Central memory CD8-positive, alpha-beta T cell (primary cell): ENCODE data around the gene LIFR.
A peak's percentile ranks its signal among the peaks of the same experiment; 100 is the strongest.

Experiments
- ATAC-seq: fragments of 150-1000 bp; cut with Tn5 transposase; replicated peaks from 2 replicates; pipeline ENCODE4 v1.10.0; 2022; ENCODE audit warnings: mild to moderate bottlenecking, moderate FRiP score, moderate number of reproducible peaks; ENCODE audit not compliant: poor library complexity, severe bottlenecking; ENCODE audit errors: extremely low read depth
- DNase-seq, 2 donors: peaks; one replicate each; pipeline ENCODE4 v3.0.0; 2021; ENCODE audit warnings: low spot score in 2 of 2
- H3K27ac Mint-ChIP-seq: one replicate; pipeline ENCODE4 v1.8.0; 2022; ENCODE audit warnings: low read depth, mild to moderate bottlenecking, moderate library complexity, mixed read lengths
- H3K27me3 Mint-ChIP-seq: one replicate; pipeline ENCODE4 v1.8.0; 2022; ENCODE audit warnings: mixed read lengths
- H3K36me3 Mint-ChIP-seq: one replicate; pipeline ENCODE4 v1.8.0; 2022; ENCODE audit warnings: mild to moderate bottlenecking, moderate library complexity, mixed read lengths; ENCODE audit not compliant: insufficient read depth
- H3K4me1 Mint-ChIP-seq: one replicate; pipeline ENCODE4 v1.8.0; 2022; ENCODE audit warnings: mixed read lengths
- H3K4me3 Mint-ChIP-seq: one replicate; pipeline ENCODE4 v1.8.0; 2022; ENCODE audit warnings: mild to moderate bottlenecking, moderate library complexity, mixed read lengths
- H3K9me3 Mint-ChIP-seq: one replicate; pipeline ENCODE4 v1.8.0; 2022; ENCODE audit warnings: mixed read lengths

The LIFR gene

DNA sequence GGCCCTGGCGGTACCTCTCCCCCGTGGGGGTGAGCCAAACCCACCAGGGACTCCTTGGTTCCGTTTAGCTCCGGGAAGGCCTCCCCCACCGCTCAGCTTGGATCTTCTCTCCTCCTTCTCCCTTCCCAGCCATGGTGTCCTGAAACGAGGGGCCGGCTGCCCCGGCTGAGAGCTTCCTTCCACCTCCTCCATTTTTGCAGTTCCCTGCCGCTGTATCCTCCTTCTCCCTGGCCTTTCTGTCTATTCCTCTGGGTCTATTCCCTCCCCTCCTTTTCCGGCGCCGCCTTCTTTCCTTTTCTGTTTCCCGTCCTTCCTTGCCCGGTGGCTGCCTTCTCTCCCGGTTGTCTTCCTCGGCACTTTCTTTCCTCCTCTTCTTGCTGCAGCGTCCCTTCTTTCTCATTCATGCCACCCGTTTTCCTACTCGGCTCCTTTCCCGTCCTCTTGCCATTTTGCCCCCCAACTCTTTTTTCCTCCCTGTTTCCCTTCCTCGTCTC lies 110.4 kb downstream of the LIFR start:
- H3K4me3 Mint-ChIP-seq, result no peak overlapping the region
- H3K4me1 Mint-ChIP-seq, result peaks cover 11% of the 10 kb centered on the region
- no peaks in the 10 kb centered on the region for H3K36me3 Mint-ChIP-seq
- ATAC-seq (no peak), DNase-seq (no peak)
- no peaks in the 10 kb centered on the region for H3K9me3 Mint-ChIP-seq
- peaks cover 78% of the 10 kb centered on the region for H3K27me3 Mint-ChIP-seq
- H3K27ac Mint-ChIP-seq, result no peak overlapping the region

GRCh38 chr5:38445374-38446028 lies 110.9 kb downstream of the LIFR start:
- DNase-seq (no peak), ATAC-seq (no peak)

GRCh38 chr5:38443390-38443789 lies 113.1 kb downstream of the LIFR start:
- H3K36me3 Mint-ChIP-seq, result no peaks in the 10 kb centered on the region
- no peak overlapping the region for H3K4me3 Mint-ChIP-seq
- H3K27me3 Mint-ChIP-seq, result peaks cover 73% of the 10 kb centered on the region
- H3K27ac Mint-ChIP-seq, result no peak overlapping the region
- H3K9me3 Mint-ChIP-seq, result no peaks in the 10 kb centered on the region
- DNase-seq (no peak), ATAC-seq (no peak)
- H3K4me1 Mint-ChIP-seq, result no peaks in the 10 kb centered on the region

More at GRCh38 chr5:38445374-38446028, 110.9 kb downstream of the LIFR start:
- Mint-ChIP-seq H3K36me3 (no peaks in the 10 kb centered on the region), H3K4me1 (peaks cover 5% of the 10 kb centered on the region), H3K27me3 (peaks cover 75% of the 10 kb centered on the region), H3K9me3 (no peaks in the 10 kb centered on the region), H3K27ac (no peak overlapping the region), H3K4me3 (no peak overlapping the region)

- Mint-ChIP-seq H3K27me3 (peaks cover 66% of the 10 kb centered on the region), H3K4me1 (no peaks in the 10 kb centered on the region)
These were observed 114.2 kb downstream of the LIFR start for GRCh38 chr5:38442247-38442573.

DNA sequence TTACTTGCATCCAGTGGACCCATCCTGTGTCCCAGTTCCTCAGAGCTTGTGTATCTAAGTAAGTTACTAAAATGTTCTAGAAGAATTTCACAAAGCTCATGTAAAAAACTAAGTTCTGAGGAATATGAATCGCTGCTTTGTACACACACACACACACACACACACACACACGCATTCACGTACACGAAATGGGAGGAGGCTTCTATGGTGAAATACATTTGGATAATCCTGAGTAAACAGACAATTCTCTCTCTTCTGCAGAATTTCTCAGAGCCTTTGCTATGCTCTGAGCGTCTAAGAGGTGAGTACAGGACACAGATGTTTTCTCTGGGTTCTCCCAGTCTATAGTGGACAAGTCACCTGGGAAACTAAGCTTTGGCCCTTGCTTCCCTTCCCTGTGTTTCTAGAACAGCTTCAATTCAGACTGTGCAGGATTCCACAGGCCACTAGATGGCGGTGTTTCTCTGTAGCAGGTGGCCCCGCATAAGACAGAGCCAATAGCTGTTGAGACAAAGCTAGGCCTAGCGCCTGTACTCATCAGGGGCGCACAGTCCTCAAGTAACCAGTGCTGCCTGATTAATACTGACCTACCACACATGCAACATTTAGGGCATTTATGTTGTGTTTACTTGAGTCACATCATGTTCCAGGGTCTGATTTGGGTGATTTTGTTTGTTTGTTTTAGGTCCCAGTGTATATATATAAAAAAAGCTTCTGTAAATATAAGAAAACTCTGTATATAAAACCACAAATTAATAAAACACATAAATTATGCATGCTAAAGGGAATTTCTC lies 114.8 kb downstream of the LIFR start:
- no peaks in the 10 kb centered on the region for H3K9me3 Mint-ChIP-seq
- H3K4me3 Mint-ChIP-seq, result no peak overlapping the region
- peak; percentile 67 to 73 for DNase-seq
- no peak overlapping the region for H3K27ac Mint-ChIP-seq
- no peaks in the 10 kb centered on the region for H3K36me3 Mint-ChIP-seq
- peaks cover 65% of the 10 kb centered on the region for H3K27me3 Mint-ChIP-seq
- no peaks in the 10 kb centered on the region for H3K4me1 Mint-ChIP-seq
- ATAC-seq, result peak; percentile 98

More at GRCh38 chr5:38442247-38442573, 114.2 kb downstream of the LIFR start:
- H3K36me3 Mint-ChIP-seq, result no peaks in the 10 kb centered on the region
- H3K4me3 Mint-ChIP-seq, result no peak overlapping the region
- no peaks in the 10 kb centered on the region for H3K9me3 Mint-ChIP-seq
- H3K27ac Mint-ChIP-seq, result no peak overlapping the region
- no peak for ATAC-seq
- no peak for DNase-seq

DNA sequence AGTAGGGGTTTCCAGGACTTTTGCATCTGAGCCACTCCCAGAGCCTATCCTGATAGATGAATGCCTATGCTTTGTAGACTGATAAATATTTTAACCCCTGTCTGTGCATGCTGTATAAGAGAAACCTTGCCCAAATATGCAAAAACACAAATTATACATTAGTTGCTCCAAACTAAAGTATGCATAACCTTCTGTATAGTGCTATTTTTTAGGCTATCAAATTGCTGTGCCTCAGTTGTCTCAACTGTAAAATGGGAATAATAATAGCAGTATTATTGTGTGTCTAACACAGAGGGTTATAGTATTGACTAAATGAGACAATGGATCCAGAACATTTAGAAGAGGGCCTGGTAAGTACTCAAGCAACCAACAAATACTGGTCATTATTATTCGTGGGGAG lies 117.7 kb downstream of the LIFR start:
- DNase-seq, result no peak
- H3K27me3 Mint-ChIP-seq, result peaks cover 59% of the 10 kb centered on the region
- H3K27ac Mint-ChIP-seq, result no peak overlapping the region
- no peaks in the 10 kb centered on the region for H3K36me3 Mint-ChIP-seq
- ATAC-seq, result no peak
- H3K4me3 Mint-ChIP-seq, result no peak overlapping the region
- H3K9me3 Mint-ChIP-seq, result no peaks in the 10 kb centered on the region
- no peaks in the 10 kb centered on the region for H3K4me1 Mint-ChIP-seq

DNA sequence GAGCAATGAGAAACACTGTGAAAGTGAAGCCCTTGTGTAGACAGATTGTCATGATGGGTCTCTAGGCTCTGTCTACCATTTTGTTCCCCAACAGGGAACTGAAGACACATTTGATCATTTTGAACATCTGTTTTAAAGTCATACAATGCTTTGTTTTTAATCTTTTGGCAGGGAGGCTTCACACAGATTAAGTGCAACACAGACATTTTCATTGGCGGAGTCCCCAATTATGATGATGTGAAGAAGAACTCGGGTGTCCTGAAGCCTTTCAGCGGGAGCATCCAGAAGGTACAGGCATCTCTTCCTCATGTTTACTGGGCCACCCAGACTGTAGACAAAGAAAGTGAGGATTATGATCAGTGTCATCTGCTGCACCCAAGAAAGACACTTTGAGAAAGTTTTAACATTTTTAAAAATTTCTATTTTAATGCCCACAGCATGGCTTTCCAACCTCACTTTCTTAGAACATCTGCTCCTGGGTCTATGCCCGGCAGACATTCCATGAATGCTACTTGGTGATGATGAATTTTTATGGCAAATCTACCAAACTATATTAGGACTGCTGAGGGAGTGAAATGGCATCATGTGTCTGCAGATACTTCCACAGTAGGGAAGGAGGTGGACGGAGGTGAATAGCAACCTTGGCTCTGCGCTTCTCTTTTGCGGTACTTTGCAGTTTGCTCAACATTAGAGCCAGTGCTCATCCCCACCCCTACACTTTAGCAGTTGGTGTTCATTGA lies 121.3 kb downstream of the LIFR start:
- Mint-ChIP-seq H3K36me3 (no peaks in the 10 kb centered on the region), H3K4me1 (no peaks in the 10 kb centered on the region), H3K4me3 (no peak overlapping the region), H3K27ac (no peak overlapping the region), H3K9me3 (no peaks in the 10 kb centered on the region), H3K27me3 (peaks cover 65% of the 10 kb centered on the region)
- DNase-seq (no peak), ATAC-seq (no peak)

DNA sequence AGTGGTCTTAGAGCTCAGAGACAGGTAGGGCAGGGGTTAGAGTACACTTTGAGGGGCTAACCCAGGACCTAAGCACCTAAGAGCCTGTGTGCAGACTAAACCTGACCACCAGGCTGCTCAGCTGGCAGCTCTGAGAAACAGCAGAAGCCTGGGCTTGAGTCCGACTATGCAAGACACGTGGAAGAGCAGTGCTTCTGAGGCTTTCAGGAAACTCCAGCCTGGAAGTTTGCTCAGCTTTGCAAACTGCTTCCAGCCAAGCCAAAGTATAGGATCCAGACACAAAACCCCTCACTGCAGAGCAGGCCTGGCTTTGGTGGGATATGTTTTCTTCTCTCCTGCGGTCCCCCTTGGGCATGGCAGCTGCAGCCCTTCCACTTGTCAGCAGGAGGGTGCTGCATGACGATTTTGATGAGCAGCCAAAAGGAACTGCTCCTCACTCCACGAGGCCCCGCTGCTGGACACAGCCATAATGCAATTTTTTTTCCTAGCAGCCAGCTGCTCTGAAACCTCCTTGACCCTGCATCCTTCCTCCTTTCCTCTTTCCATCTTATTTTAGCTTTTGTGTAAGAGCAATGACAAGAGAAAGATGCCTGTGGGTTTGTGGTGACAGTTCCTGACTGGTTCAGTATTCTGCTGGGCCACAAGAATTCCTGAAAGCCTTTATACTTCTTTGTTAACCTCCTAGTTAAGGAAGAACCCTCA lies 123.1 kb downstream of the LIFR start:
- H3K4me3 Mint-ChIP-seq, result no peak overlapping the region

DNA sequence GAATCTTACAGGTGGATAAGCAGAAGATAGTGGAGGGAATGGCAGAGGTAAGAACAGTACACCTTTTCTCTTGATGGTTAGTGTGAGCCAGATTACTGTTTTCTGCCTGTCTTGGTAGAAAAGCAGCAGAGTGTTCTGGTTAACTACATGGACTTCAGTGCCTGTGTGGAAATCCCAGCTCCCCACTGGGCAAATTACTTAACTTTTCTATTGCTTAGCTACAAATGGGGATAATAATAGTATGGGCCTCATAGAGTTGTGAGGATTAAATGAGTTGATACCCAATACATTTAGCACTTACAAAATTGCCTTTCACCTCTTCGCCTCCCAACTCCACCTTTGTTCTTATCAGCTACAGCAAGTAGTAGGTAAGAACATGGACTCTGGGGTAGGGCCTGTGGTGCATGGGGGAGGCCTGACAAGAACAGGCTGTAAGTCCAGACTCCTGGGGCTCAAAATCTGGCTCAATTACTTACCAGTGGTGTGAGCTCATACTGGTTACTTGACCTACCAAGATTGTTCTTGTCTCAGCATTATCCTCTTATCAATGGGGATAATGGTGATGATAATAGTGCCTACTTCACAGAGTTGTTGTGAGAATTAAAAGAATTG lies 125.1 kb downstream of the LIFR start:
- Mint-ChIP-seq H3K36me3 (no peaks in the 10 kb centered on the region), H3K4me1 (no peaks in the 10 kb centered on the region), H3K27me3 (peaks cover 71% of the 10 kb centered on the region), H3K9me3 (no peaks in the 10 kb centered on the region), H3K27ac (no peak overlapping the region), H3K4me3 (no peak overlapping the region)
- no peak for DNase-seq
- no peak for ATAC-seq

More for the DNA sequence above, 123.1 kb downstream of the LIFR start:
- no peaks in the 10 kb centered on the region for H3K9me3 Mint-ChIP-seq
- H3K27me3 Mint-ChIP-seq, result peaks cover 63% of the 10 kb centered on the region
- DNase-seq (no peak), ATAC-seq (no peak)
- no peak overlapping the region for H3K27ac Mint-ChIP-seq
- no peaks in the 10 kb centered on the region for H3K36me3 Mint-ChIP-seq
- H3K4me1 Mint-ChIP-seq, result no peaks in the 10 kb centered on the region

DNA sequence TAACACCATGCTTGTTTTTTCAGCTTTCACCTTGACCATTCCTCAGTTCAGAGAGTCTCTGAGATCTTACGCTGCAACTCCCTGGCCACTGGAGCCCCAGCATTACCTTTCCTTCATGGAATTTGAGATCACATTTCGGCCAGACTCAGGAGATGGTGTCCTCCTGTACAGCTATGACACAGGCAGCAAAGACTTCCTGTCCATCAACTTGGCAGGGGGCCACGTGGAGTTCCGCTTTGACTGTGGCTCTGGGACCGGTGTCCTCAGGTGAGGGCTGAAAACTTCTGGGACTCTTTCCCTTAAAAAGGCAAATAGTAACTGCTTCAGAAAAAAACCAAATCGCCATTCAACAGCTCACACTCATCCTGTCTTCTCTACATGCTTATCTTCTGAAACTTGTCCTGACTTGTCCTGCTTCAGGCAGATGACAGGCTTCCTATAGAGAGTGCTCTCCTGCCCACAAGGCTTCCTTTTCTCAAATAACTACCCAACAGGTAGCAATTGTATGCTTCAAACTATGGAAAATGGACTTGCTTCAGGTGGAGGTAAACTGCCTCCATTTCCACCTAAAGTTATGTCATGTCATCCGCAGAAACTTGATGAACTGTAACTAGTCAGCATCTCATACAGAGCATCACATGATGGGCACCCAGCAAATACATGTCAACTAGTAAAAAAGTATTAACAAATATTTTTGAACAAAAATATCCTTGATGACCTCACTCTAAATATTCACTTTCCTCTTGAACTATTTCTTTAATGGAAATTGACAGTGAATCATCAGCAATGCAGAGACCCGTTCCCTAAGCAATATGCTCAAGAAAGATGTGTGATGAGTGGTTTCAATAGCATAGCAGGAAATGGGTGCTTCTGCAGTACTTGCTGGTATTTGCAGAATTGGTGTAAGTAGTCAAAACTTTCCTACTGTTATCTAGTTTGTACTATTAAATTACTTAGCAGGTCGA lies 129.2 kb downstream of the LIFR start:
- DNase-seq, result no peak
- Mint-ChIP-seq H3K27me3 (peaks cover 52% of the 10 kb centered on the region), H3K4me3 (no peak overlapping the region), H3K9me3 (no peaks in the 10 kb centered on the region), H3K36me3 (no peaks in the 10 kb centered on the region), H3K4me1 (no peaks in the 10 kb centered on the region), H3K27ac (no peak overlapping the region)
- ATAC-seq, result no peak

DNA sequence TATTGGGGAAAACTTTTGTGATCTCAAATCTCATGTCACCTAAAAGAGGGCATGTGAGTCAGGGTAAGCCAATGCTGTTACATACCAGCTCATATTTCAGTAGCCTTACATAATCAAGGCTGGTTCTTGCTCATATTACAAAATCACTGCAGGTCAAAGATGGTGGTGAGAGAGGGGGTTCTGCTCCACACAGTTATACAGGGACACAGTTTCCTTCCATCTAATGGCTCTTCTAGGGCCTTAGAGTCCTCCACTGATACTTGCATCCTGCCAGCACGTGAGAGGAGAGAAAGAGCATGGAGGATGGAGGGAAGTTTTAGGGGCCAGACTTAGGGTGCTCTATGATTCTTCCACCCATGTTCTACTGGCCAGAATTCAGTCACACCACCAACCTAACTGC lies 130.0 kb downstream of the LIFR start:
- Mint-ChIP-seq H3K27me3 (peaks cover 52% of the 10 kb centered on the region), H3K4me1 (no peaks in the 10 kb centered on the region), H3K36me3 (no peaks in the 10 kb centered on the region), H3K4me3 (no peak overlapping the region), H3K9me3 (no peaks in the 10 kb centered on the region), H3K27ac (no peak overlapping the region)
- no peak for DNase-seq
- no peak for ATAC-seq
